Caco-2 (cell line): Measurements from ENCODE around the gene POLR1E. TPM values are rescaled to one million over a fixed set of nuclear protein-coding genes. Genes with fewer than 3 reads are reported as not detected.
"Not testable (repeated sequence)": the region's sequence is repeated elsewhere in the genome, so short reads cannot be mapped to it uniquely, and the experiment has no call there.

Experiments
- BruUV-seq: library from RNA; stranded (reverse); fragments of 400-500 nt; replicated peaks from 2 replicates; lab custom pipeline; 2021; lab: Mats Ljungman, UMichigan
- CTCF ChIA-PET: fragments of 300-600 bp; sonication (Branson Sonifier 250); formaldehyde crosslinking; loops from one replicate; lab custom pipeline; 2022; ENCODE audit warnings: antibody characterized with exemption; lab: Charles Lee
- POLR2A ChIA-PET: fragments of 300-600 bp; sonication (Branson Sonifier 250); formaldehyde crosslinking; loops from one replicate; lab custom pipeline; 2022; ENCODE audit warnings: antibody characterized with exemption; lab: Charles Lee
- DNase-seq, 2 experiments: peaks; one replicate each; pipeline versions ENCODE4 v3.0.0 to v3.0.0-alpha.2; 2020 to 2022
- H3K27me3 ChIP-seq: replicated peaks from 2 replicates; pipeline ENCODE4 v1.6.0; 2011; ENCODE audit warnings: low read length; ENCODE audit not compliant: control insufficient read depth, insufficient read depth
- H3K36me3 ChIP-seq: 2 replicates; pipeline ENCODE4 v1.5.1; 2011; ENCODE audit warnings: low read length; ENCODE audit not compliant: control insufficient read depth, insufficient read depth
- H3K4me1 ChIP-seq: fragments of 250-450 bp; sonication (Bioruptor Pico); 2 replicates; pipeline ENCODE4 v1.5.1; 2020; ENCODE audit warnings: mild to moderate bottlenecking
- H3K4me3 ChIP-seq: 2 replicates; pipeline ENCODE4 v1.5.1; 2011; ENCODE audit warnings: low read depth, mild to moderate bottlenecking, control low read depth, low read length
- H3K9me3 ChIP-seq: fragments of 250-450 bp; sonication (Bioruptor Pico); 2 replicates; pipeline ENCODE4 v1.5.1; 2020; ENCODE audit warnings: mild to moderate bottlenecking, moderate library complexity
- H3K27ac Mint-ChIP-seq: one replicate; pipeline ENCODE4 v1.8.0; 2022; ENCODE audit warnings: mixed read lengths; ENCODE audit not compliant: unreplicated experiment
- H3K27me3 Mint-ChIP-seq: one replicate; pipeline ENCODE4 v1.8.0; 2022; ENCODE audit warnings: mixed read lengths; ENCODE audit not compliant: insufficient read depth, unreplicated experiment
- H3K36me3 Mint-ChIP-seq: one replicate; pipeline ENCODE4 v1.8.0; 2022; ENCODE audit warnings: mild to moderate bottlenecking, mixed read lengths; ENCODE audit not compliant: insufficient read depth, unreplicated experiment
- H3K4me1 Mint-ChIP-seq: one replicate; pipeline ENCODE4 v1.8.0; 2022; ENCODE audit warnings: low read depth, mixed read lengths; ENCODE audit not compliant: unreplicated experiment
- H3K4me3 Mint-ChIP-seq: one replicate; pipeline ENCODE4 v1.8.0; 2022; ENCODE audit warnings: mild to moderate bottlenecking, moderate library complexity, mixed read lengths; ENCODE audit not compliant: unreplicated experiment
- H3K9me3 Mint-ChIP-seq: one replicate; pipeline ENCODE4 v1.8.0; 2022; ENCODE audit warnings: mixed read lengths; ENCODE audit not compliant: unreplicated experiment
- CTCF ChIP-seq, 2 experiments: fragments of 200-600 bp in 1 of 2; IDR thresholded peaks; 1 replicate in 1 of 2; 2 replicates in 1 of 2; pipeline versions ENCODE4 v1.5.1 to v1.8.0; 2011 to 2022; ENCODE audit warnings: antibody characterized with exemption in 1 of 2, control low read depth in 1 of 2, inconsistent platforms in 1 of 2, low read depth in 1 of 2, low read length in 1 of 2, mild to moderate bottlenecking in 1 of 2, moderate library complexity in 1 of 2; ENCODE audit not compliant: insufficient read depth in 1 of 2, severe bottlenecking in 1 of 2, unreplicated experiment in 1 of 2
- intact Hi-C: fragments of 100-400 bp; cut with micrococcal nuclease; formaldehyde crosslinking; loops from one replicate; pipeline ENCODE4 v1.10.0; 2022; ENCODE audit not compliant: unreplicated experiment
- total RNA-seq: library from RNA; stranded (reverse); gene quantifications from 2 replicates; pipeline ENCODE4 v1.2.3, GENCODE V29; 2022

Gene POLR1E
- total RNA-seq, 1 experiment from 2014 or later: 33.4 TPM

GRCh38 chr9:37511016-37512010 lies 25.6 kb downstream of the POLR1E start:
- DNase-seq: peak in 1 of 2 experiments; percentile 37
- no peaks in the 10 kb centered on the region for H3K27me3 ChIP-seq
- H3K9me3 Mint-ChIP-seq: no peaks in the 10 kb centered on the region
- H3K4me1 ChIP-seq: no peaks in the 10 kb centered on the region
- H3K27ac Mint-ChIP-seq: no peak overlapping the region
- no peaks in the 10 kb centered on the region for H3K27me3 Mint-ChIP-seq
- H3K36me3 Mint-ChIP-seq: no peaks in the 10 kb centered on the region
- ChIA-PET POLR2A (no interaction called here), CTCF (no interaction called here)
- H3K4me3 Mint-ChIP-seq: no peak overlapping the region
- BruUV-seq: no TSS peak
- H3K9me3 ChIP-seq: no peaks in the 10 kb centered on the region
- no peak overlapping the region for H3K4me3 ChIP-seq
- intact Hi-C loops: no loop called here
- no peaks in the 10 kb centered on the region for H3K4me1 Mint-ChIP-seq
- H3K36me3 ChIP-seq: no peaks in the 10 kb centered on the region
- TF ChIP-seq CTCF (IDR thresholded peaks at IDR 0.05; ENCODE audit: insufficient read depth in 1 of 2, low read depth in 1 of 2, low read length in 1 of 2, severe bottlenecking in 1 of 2, unreplicated experiment in 1 of 2): peak in 1 of 2 experiments; percentile 25

- Mint-ChIP-seq H3K27me3 (no peaks in the 10 kb centered on the region), H3K4me1 (no peaks in the 10 kb centered on the region), H3K4me3 (no peak overlapping the region), H3K36me3 (peaks cover under 1% of the 10 kb centered on the region), H3K27ac (no peak overlapping the region), H3K9me3 (no peaks in the 10 kb centered on the region)
- Histone ChIP-seq H3K4me3 (no peak overlapping the region), H3K9me3 (no peaks in the 10 kb centered on the region), H3K4me1 (no peaks in the 10 kb centered on the region), H3K27me3 (no peaks in the 10 kb centered on the region), H3K36me3 (no peaks in the 10 kb centered on the region)
- POLR2A ChIA-PET: no interaction called here
- CTCF ChIA-PET: no interaction called here
- intact Hi-C loops: no loop called here
- DNase-seq: no peak
- no peak for TF ChIP-seq CTCF (IDR thresholded peaks at IDR 0.05; ENCODE audit: insufficient read depth in 1 of 2, low read depth in 1 of 2, low read length in 1 of 2, severe bottlenecking in 1 of 2, unreplicated experiment in 1 of 2)
- no TSS peak for BruUV-seq
Observed at GRCh38 chr9:37512437-37512836, 26.7 kb downstream of the POLR1E start.

GRCh38 chr9:37514415-37514814 lies 28.7 kb downstream of the POLR1E start:
- H3K36me3 Mint-ChIP-seq, BruUV-seq, H3K4me1 Mint-ChIP-seq, H3K4me1 ChIP-seq, H3K27ac Mint-ChIP-seq, POLR2A ChIA-PET, H3K4me3 ChIP-seq, H3K4me3 Mint-ChIP-seq, H3K36me3 ChIP-seq, H3K9me3 Mint-ChIP-seq, H3K9me3 ChIP-seq, DNase-seq, intact Hi-C loops, H3K27me3 ChIP-seq, CTCF ChIA-PET, H3K27me3 Mint-ChIP-seq: not testable (repeated sequence)
